Type B pancreatic cell (in vitro differentiated cells): ENCODE data around the gene WDR89. TPM values are rescaled to one million over a fixed set of nuclear protein-coding genes. Genes with fewer than 3 reads are reported as not detected.

Source experiments
- DNase-seq: peaks from one replicate; pipeline ENCODE4 v3.0.0; 2021; ENCODE audit warnings: mixed read lengths; ENCODE audit not compliant: unreplicated experiment; ENCODE audit errors: extremely low spot score
- H3K27ac Mint-ChIP-seq: 2 replicates; pipeline ENCODE4 v1.8.0; 2021; ENCODE audit warnings: mild to moderate bottlenecking, mixed read lengths
- H3K27me3 Mint-ChIP-seq: 2 replicates; pipeline ENCODE4 v1.8.0; 2021; ENCODE audit warnings: mixed read lengths
- H3K36me3 Mint-ChIP-seq: 2 replicates; pipeline ENCODE4 v1.8.0; 2021; ENCODE audit warnings: mixed read lengths
- H3K4me1 Mint-ChIP-seq: one replicate; pipeline ENCODE4 v1.8.0; 2021; ENCODE audit warnings: mixed read lengths; ENCODE audit not compliant: unreplicated experiment
- H3K4me3 Mint-ChIP-seq: 2 replicates; pipeline ENCODE4 v1.8.0; 2021; ENCODE audit warnings: mild to moderate bottlenecking, mixed read lengths
- H3K9me3 Mint-ChIP-seq: 2 replicates; pipeline ENCODE4 v1.8.0; 2021; ENCODE audit warnings: mixed read lengths
- total RNA-seq: library from RNA; stranded (reverse); gene quantifications from 2 replicates; pipeline ENCODE4 v1.2.1, GENCODE V29; 2021; ENCODE audit warnings: low replicate concordance
- TF ChIP-seq, protein P1 (sequence below): fragments of 200-600 bp; sonication (generic); conservative IDR thresholded peaks from 2 replicates; pipeline ENCODE4 v1.5.0; 2021; ENCODE audit warnings: antibody characterized with exemption, mild to moderate bottlenecking

The WDR89 gene
- total RNA-seq, 1 donor from 2014 or later: 17.1 TPM

DNA sequence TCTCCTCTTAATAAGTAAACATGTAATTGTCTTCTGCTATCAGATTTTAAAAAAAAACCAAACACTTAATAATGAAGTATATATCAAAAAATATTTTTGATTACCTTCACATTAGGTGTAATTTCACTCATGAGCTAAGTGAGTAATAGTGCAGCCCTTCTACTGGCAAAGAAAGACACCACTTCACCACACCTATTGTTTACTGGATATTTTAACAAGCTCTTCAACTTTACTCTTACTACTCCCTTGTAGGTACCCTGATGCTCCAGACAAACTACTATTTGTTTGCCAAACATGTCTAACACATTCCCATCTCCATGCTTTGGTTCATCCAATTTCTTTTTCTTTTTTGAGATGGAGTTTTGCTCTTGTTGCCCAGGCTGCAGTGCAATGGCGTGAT lies 36.9 kb upstream of the WDR89 start:
- no peaks in the 10 kb centered on the region for H3K4me1 Mint-ChIP-seq
- H3K27me3 Mint-ChIP-seq: no peaks in the 10 kb centered on the region
- H3K9me3 Mint-ChIP-seq: no peaks in the 10 kb centered on the region
- no peak for DNase-seq
- H3K36me3 Mint-ChIP-seq: peaks cover 5% of the 10 kb centered on the region
- H3K27ac Mint-ChIP-seq: no peak overlapping the region
- TF ChIP-seq, protein P1, sequence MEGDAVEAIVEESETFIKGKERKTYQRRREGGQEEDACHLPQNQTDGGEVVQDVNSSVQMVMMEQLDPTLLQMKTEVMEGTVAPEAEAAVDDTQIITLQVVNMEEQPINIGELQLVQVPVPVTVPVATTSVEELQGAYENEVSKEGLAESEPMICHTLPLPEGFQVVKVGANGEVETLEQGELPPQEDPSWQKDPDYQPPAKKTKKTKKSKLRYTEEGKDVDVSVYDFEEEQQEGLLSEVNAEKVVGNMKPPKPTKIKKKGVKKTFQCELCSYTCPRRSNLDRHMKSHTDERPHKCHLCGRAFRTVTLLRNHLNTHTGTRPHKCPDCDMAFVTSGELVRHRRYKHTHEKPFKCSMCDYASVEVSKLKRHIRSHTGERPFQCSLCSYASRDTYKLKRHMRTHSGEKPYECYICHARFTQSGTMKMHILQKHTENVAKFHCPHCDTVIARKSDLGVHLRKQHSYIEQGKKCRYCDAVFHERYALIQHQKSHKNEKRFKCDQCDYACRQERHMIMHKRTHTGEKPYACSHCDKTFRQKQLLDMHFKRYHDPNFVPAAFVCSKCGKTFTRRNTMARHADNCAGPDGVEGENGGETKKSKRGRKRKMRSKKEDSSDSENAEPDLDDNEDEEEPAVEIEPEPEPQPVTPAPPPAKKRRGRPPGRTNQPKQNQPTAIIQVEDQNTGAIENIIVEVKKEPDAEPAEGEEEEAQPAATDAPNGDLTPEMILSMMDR: no peak
- H3K4me3 Mint-ChIP-seq: no peak overlapping the region

DNA sequence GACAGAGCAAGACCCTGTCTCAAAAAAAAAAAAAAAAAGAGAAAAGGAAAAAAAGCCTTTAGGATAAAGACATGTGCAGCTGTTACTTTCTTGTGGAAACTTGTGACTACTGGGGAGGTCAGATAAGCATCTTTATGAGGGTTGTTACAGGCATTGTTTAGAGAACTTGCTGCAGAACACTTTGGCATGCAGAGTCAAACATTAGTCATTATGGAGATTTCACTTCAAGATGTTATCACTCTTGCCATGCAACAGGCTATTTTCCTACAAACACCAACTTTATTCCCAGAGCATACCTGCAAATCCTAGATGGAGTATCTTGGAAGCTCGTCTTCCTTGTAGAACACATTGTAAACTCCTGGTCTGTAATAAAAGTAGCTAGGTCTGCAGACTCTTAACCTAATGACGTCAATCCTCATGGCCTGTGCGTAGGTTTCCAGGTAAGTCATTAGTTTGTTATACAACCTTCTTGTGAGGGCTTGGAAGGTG lies 36.3 kb upstream of the WDR89 start:
- H3K27me3 Mint-ChIP-seq: no peaks in the 10 kb centered on the region
- H3K4me3 Mint-ChIP-seq: no peak overlapping the region
- H3K27ac Mint-ChIP-seq: peak overlapping the region; percentile 48
- no peaks in the 10 kb centered on the region for H3K9me3 Mint-ChIP-seq
- TF ChIP-seq, protein P1: no peak
- DNase-seq: no peak
- peaks cover 5% of the 10 kb centered on the region for H3K36me3 Mint-ChIP-seq
- peaks cover 1% of the 10 kb centered on the region for H3K4me1 Mint-ChIP-seq

DNA sequence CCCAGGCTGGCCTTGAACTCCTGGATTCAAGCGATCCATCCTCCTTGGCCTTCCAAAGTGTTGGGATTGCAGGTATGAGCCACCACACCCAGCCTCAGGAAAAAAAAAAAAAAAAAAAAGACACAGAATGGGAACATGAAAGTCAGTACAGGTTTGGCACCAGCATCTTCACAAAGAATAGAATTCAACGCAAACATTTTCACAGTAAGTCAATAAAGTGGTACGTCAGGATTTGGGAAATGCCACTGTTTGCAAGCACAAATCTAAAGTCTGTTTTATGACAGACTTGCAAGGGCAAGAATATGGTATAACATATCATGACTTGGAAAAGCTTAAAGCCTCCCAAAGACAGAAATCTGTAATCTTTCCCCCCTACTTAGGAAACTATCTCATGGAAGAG lies 34.9 kb upstream of the WDR89 start:
- Mint-ChIP-seq H3K27ac (no peak overlapping the region), H3K4me1 (peaks cover 12% of the 10 kb centered on the region), H3K27me3 (no peaks in the 10 kb centered on the region), H3K4me3 (no peak overlapping the region), H3K9me3 (no peaks in the 10 kb centered on the region), H3K36me3 (peaks cover 5% of the 10 kb centered on the region)
- TF ChIP-seq, protein P1: no peak
- DNase-seq: no peak

DNA sequence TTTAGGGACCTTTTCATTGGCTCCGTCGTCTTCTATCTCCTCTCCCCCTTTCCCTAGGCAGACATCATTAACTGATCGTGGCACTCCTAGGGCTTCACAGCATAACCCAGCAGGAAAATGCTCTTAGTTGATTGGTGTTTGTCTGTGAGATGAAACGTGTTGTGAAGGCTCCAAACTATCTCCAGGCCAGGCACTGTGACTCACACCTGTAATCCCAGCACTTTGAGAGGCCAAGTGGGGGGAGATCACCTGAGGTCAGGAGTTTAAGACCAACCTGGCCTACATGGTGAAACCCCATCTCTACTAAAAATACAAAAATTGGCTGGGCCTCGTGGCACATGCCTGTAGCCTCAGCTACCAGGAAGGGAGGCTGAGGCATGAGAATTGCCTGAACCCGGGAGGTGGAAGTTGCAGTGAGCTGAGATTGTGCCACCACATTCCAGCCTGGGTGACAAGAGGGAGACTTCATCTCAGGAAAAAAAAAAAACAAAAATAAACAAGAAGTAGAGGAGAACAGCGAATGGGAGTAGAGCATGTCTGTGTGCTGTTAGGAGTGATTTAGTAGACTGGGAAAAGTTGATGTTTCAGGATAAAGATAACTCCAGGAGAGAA lies 32.3 kb upstream of the WDR89 start:
- Mint-ChIP-seq H3K36me3 (peaks cover 5% of the 10 kb centered on the region), H3K4me1 (peaks cover 12% of the 10 kb centered on the region), H3K27me3 (no peaks in the 10 kb centered on the region), H3K27ac (no peak overlapping the region), H3K9me3 (no peaks in the 10 kb centered on the region), H3K4me3 (no peak overlapping the region)
- DNase-seq: no peak
- TF ChIP-seq, protein P1: no peak

DNA sequence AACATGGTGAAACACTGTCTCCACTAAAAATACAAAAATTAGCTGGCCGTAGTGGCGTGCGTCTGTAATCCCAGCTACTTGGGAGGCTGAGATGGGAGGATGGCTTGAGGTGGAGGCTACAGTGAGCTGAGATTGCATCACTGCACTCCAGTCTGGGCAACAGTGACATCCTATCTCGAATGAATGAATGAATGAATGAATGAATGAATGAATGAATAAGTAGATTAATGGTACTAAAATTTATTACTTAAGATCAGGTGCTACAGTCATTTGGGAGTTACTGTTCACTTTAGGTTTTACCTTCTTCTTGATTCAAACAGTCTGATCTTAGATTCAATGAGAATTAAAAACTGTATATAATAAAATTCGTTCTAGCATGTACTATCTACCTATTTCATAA lies 31.6 kb upstream of the WDR89 start:
- Mint-ChIP-seq H3K9me3 (no peaks in the 10 kb centered on the region), H3K4me1 (peaks cover 12% of the 10 kb centered on the region), H3K4me3 (no peak overlapping the region), H3K27me3 (no peaks in the 10 kb centered on the region), H3K36me3 (peaks cover 5% of the 10 kb centered on the region), H3K27ac (no peak overlapping the region)
- DNase-seq: no peak
- TF ChIP-seq, protein P1: no peak
